ENCODE results near the gene MSI2. TPM values are rescaled to one million over a fixed set of nuclear protein-coding genes. Genes with fewer than 3 reads are reported as not detected.
A peak's percentile ranks its signal among the peaks of the same experiment; 100 is the strongest.

The MSI2 gene
- total RNA-seq, 1 experiment from 2014 or later, result 174 TPM

DNA sequence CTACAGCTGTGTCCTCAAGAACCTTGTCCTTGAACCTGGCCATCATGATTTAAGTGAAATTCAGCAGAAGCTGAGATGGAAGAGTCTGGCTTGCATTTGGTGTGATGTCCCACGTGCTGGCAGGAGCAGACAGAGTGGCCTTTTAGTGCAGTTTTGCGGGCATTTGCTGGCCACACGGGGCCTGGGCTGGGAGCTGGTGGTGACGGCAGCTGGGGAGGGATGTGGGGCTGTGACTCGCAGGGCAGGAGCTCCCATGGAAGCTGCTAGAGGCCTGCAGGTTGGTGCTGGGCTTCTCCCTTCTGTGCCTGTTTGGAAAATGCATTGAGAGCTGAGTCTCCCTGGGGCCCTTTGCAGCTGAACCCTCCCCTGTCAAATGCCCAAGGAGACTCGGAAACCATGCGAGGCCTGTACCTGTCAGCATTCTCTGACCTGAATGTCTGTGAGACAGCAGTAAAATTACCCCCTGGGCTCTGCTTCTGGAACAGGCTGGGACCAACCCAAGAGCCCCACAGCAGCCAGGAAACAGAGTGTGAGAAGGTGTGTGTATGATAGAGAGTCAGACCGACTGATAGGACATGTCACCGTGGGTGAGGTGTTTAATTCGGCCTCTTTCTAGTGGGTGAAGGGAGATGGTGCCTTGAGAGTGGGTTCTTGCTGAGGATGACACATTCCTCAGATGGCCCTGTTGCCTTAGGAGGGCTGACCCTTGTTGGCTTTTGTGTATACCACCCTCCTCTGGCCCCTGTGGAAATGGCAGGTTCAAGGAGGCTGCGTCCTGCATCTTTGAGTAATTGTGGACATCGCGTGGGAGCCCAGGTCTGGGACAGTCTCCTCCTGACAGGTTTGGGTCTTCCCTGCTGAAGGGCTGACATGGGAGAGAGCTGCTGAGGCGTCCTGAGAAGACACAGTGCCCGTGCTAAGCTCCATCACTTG is 145.5 kb downstream of the MSI2 start:
- no peaks in the 10 kb centered on the region for H3K9me3 Mint-ChIP-seq (ENCODE audit: unreplicated experiment)
- Histone ChIP-seq H3K4me1 (peaks cover 8% of the 10 kb centered on the region), H3K9me3 (no peaks in the 10 kb centered on the region), H3K36me3 (ENCODE audit: control insufficient read depth, insufficient read depth, low read length) (peaks cover 3% of the 10 kb centered on the region; the same call in 1 of the 2 replicates), H3K4me3 (ENCODE audit: low read depth, low read length) (no peak overlapping the region), H3K27me3 (replicated peaks; ENCODE audit: control insufficient read depth, insufficient read depth, low read length) (no peaks in the 10 kb centered on the region; the same call in 1 of the 2 replicates)
- TF ChIP-seq, protein P1, sequence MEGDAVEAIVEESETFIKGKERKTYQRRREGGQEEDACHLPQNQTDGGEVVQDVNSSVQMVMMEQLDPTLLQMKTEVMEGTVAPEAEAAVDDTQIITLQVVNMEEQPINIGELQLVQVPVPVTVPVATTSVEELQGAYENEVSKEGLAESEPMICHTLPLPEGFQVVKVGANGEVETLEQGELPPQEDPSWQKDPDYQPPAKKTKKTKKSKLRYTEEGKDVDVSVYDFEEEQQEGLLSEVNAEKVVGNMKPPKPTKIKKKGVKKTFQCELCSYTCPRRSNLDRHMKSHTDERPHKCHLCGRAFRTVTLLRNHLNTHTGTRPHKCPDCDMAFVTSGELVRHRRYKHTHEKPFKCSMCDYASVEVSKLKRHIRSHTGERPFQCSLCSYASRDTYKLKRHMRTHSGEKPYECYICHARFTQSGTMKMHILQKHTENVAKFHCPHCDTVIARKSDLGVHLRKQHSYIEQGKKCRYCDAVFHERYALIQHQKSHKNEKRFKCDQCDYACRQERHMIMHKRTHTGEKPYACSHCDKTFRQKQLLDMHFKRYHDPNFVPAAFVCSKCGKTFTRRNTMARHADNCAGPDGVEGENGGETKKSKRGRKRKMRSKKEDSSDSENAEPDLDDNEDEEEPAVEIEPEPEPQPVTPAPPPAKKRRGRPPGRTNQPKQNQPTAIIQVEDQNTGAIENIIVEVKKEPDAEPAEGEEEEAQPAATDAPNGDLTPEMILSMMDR (IDR thresholded peaks at IDR 0.05; ENCODE audit: insufficient read depth in 1 of 2, low read depth in 1 of 2, low read length in 1 of 2, severe bottlenecking in 1 of 2, unreplicated experiment in 1 of 2), result peak in 1 of 2 experiments; percentile 27
- DNase-seq, result peak in 1 of 2 experiments; percentile 49
- intact Hi-C loops (cut with micrococcal nuclease; ENCODE audit: unreplicated experiment), result loop anchor here (1.0 to 10.0 kb wide), 2 partner anchors 159 to 267 kb away; no protein-coding TSS in a partner anchor
- BruUV-seq (replicated peaks), result no TSS peak
- H3K27ac Mint-ChIP-seq (ENCODE audit: unreplicated experiment), result peak overlapping the region; percentile 29
- no peaks in the 10 kb centered on the region for H3K27me3 Mint-ChIP-seq (ENCODE audit: insufficient read depth, unreplicated experiment)
- CTCF ChIA-PET, result no interaction called here
- POLR2A ChIA-PET, result no interaction called here
- H3K36me3 Mint-ChIP-seq (ENCODE audit: insufficient read depth, unreplicated experiment), result peaks cover 38% of the 10 kb centered on the region
- H3K4me1 Mint-ChIP-seq (ENCODE audit: low read depth, unreplicated experiment), result peaks cover 37% of the 10 kb centered on the region
- H3K4me3 Mint-ChIP-seq (ENCODE audit: unreplicated experiment), result no peak overlapping the region

DNA sequence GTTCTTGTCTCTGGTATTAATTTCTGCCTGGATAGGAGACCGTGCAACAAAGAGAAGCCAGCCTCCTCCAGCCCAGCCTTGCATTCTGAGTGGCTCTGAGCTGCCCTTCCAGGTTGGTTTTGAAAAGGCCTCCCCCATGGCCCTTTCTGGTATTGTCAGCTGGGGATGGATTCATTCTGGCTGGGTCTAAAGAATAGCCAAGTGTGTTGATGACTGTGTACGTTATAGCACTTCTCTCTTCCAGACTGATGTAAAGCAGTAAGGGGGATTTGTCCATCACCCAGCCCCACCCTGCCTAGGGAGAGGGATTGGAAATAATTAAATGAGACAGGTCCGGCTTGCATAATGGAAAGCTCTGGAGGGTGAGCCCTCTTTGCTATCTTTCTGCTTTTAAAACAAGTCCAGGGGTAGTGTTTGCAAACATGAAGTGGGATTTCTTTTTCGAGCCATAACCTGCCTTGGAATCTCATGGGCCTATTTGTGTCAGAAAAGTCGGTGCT is 146.4 kb downstream of the MSI2 start:
- Histone ChIP-seq H3K4me1 (peaks cover 17% of the 10 kb centered on the region), H3K4me3 (ENCODE audit: low read depth, low read length) (no peak overlapping the region), H3K9me3 (no peaks in the 10 kb centered on the region), H3K36me3 (ENCODE audit: control insufficient read depth, insufficient read depth, low read length) (peaks cover 3% of the 10 kb centered on the region; the same call in 1 of the 2 replicates), H3K27me3 (replicated peaks; ENCODE audit: control insufficient read depth, insufficient read depth, low read length) (no peaks in the 10 kb centered on the region; the same call in 1 of the 2 replicates)
- TF ChIP-seq, protein P1 (IDR thresholded peaks at IDR 0.05; ENCODE audit: insufficient read depth in 1 of 2, low read depth in 1 of 2, low read length in 1 of 2, severe bottlenecking in 1 of 2, unreplicated experiment in 1 of 2), result no peak
- peaks cover 45% of the 10 kb centered on the region for H3K4me1 Mint-ChIP-seq (ENCODE audit: low read depth, unreplicated experiment)
- intact Hi-C loops (cut with micrococcal nuclease; ENCODE audit: unreplicated experiment), result loop anchor here (1.0 to 10.0 kb wide), 2 partner anchors 159 to 268 kb away; no protein-coding TSS in a partner anchor
- no TSS peak for BruUV-seq (replicated peaks)
- peak overlapping the region; percentile 29 for H3K27ac Mint-ChIP-seq (ENCODE audit: unreplicated experiment)
- no peak overlapping the region for H3K4me3 Mint-ChIP-seq (ENCODE audit: unreplicated experiment)
- ChIA-PET CTCF (no interaction called here), POLR2A (no interaction called here)
- peaks cover 38% of the 10 kb centered on the region for H3K36me3 Mint-ChIP-seq (ENCODE audit: insufficient read depth, unreplicated experiment)
- no peak for DNase-seq
- H3K9me3 Mint-ChIP-seq (ENCODE audit: unreplicated experiment), result no peaks in the 10 kb centered on the region
- H3K27me3 Mint-ChIP-seq (ENCODE audit: insufficient read depth, unreplicated experiment), result no peaks in the 10 kb centered on the region

DNA sequence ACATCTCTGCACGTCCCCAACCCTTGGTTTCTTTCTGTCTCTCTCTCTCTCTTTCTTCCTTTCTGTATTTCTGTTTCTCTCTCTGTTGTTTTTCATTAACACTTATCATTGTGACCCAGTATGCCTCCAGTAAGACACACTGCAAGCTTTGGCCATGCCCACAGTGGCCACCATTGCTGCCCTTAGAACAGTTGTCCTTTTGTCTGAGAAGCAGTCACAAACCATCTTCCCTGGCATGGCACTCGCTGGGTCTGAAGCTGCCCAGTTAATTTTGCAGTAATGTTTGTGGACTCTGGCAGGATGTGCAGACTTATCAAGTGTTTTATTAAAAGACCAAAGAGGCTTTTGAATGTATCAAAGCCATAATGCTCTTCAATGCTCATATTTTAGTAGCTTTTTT is 146.9 kb downstream of the MSI2 start:
- BruUV-seq (replicated peaks), result no TSS peak
- DNase-seq, result no peak
- no peak overlapping the region for H3K4me3 Mint-ChIP-seq (ENCODE audit: unreplicated experiment)
- peaks cover 22% of the 10 kb centered on the region for H3K4me1 ChIP-seq
- H3K9me3 Mint-ChIP-seq (ENCODE audit: unreplicated experiment), result no peaks in the 10 kb centered on the region
- ChIA-PET POLR2A (no interaction called here), CTCF (no interaction called here)
- H3K4me3 ChIP-seq (ENCODE audit: low read depth, low read length), result no peak overlapping the region
- no peaks in the 10 kb centered on the region for H3K9me3 ChIP-seq
- H3K4me1 Mint-ChIP-seq (ENCODE audit: low read depth, unreplicated experiment), result peaks cover 45% of the 10 kb centered on the region
- TF ChIP-seq, protein P1 (IDR thresholded peaks at IDR 0.05; ENCODE audit: insufficient read depth in 1 of 2, low read depth in 1 of 2, low read length in 1 of 2, severe bottlenecking in 1 of 2, unreplicated experiment in 1 of 2), result no peak
- peaks cover 41% of the 10 kb centered on the region for H3K36me3 Mint-ChIP-seq (ENCODE audit: insufficient read depth, unreplicated experiment)
- no peak overlapping the region for H3K27ac Mint-ChIP-seq (ENCODE audit: unreplicated experiment)
- no peaks in the 10 kb centered on the region; the same call in 1 of the 2 replicates for H3K27me3 ChIP-seq (replicated peaks; ENCODE audit: control insufficient read depth, insufficient read depth, low read length)
- intact Hi-C loops (cut with micrococcal nuclease; ENCODE audit: unreplicated experiment), result loop anchor here (10.0 kb wide), 1 partner anchor 268 kb away; no protein-coding TSS in a partner anchor
- H3K27me3 Mint-ChIP-seq (ENCODE audit: insufficient read depth, unreplicated experiment), result no peaks in the 10 kb centered on the region
- H3K36me3 ChIP-seq (ENCODE audit: control insufficient read depth, insufficient read depth, low read length), result peaks cover 3% of the 10 kb centered on the region; the same call in 1 of the 2 replicates
